H9 (cell line): ENCODE measurements around the gene NCOA6. TPM values are rescaled to one million over a fixed set of nuclear protein-coding genes. Genes with fewer than 3 reads are reported as not detected.
"Not testable (repeated sequence)": the region's sequence is repeated elsewhere in the genome, so short reads cannot be mapped to it uniquely, and the experiment has no call there.

Experiments used
- DNase-seq: peaks from one replicate; pipeline ENCODE4 v3.0.0-alpha.2; 2017
- H2AFZ ChIP-seq: one replicate; pipeline ENCODE4 v1.6.1; 2013; ENCODE audit warnings: mild to moderate bottlenecking, low read length, control low read depth, moderate library complexity
- H2AK5ac ChIP-seq: 2 replicates; pipeline ENCODE4 v1.6.1; 2013; ENCODE audit warnings: low read length, control low read depth, mixed read lengths; ENCODE audit not compliant: insufficient read length
- H2BK120ac ChIP-seq: one replicate; pipeline ENCODE4 v1.6.1; 2013; ENCODE audit warnings: low read depth, mild to moderate bottlenecking, low read length, control low read depth, inconsistent platforms; ENCODE audit not compliant: poor library complexity, severe bottlenecking
- H2BK12ac ChIP-seq: 2 replicates; pipeline ENCODE4 v1.6.1; 2013; ENCODE audit warnings: low read length, control low read depth, mixed read lengths, low read depth; ENCODE audit not compliant: insufficient read length
- H2BK15ac ChIP-seq: 2 replicates; pipeline ENCODE4 v1.6.1; 2013; ENCODE audit warnings: low read depth, low read length, control low read depth
- H2BK20ac ChIP-seq: one replicate; pipeline ENCODE4 v1.6.1; 2013; ENCODE audit warnings: low read depth, mild to moderate bottlenecking, low read length, control low read depth, inconsistent platforms; ENCODE audit not compliant: poor library complexity, severe bottlenecking
- H2BK5ac ChIP-seq: 2 replicates; pipeline ENCODE4 v1.6.1; 2013; ENCODE audit warnings: low read length, control low read depth, mixed read lengths; ENCODE audit not compliant: insufficient read length
- H3K14ac ChIP-seq: 2 replicates; pipeline ENCODE4 v1.6.1; 2013; ENCODE audit warnings: low read length, control low read depth; ENCODE audit not compliant: insufficient read depth
- H3K18ac ChIP-seq: 2 replicates; pipeline ENCODE4 v1.6.1; 2013; ENCODE audit warnings: low read depth, mild to moderate bottlenecking, mixed read lengths, low read length, control low read depth; ENCODE audit not compliant: insufficient read length
- H3K23ac ChIP-seq: 2 replicates; pipeline ENCODE4 v1.6.1; 2013; ENCODE audit warnings: low read length, control low read depth, mixed read lengths, low read depth; ENCODE audit not compliant: insufficient read length
- H3K23me2 ChIP-seq: 2 replicates; pipeline ENCODE4 v1.6.1; 2013; ENCODE audit warnings: low read depth, mild to moderate bottlenecking, mixed read lengths, low read length, control low read depth; ENCODE audit not compliant: insufficient read length, poor library complexity, severe bottlenecking
- H3K27ac ChIP-seq: 2 replicates; pipeline ENCODE4 v1.5.1; 2013; ENCODE audit warnings: low read length, control low read depth, mixed read lengths, low read depth; ENCODE audit not compliant: insufficient read length
- H3K27me3 ChIP-seq: 2 replicates; pipeline ENCODE4 v1.6.1; 2013; ENCODE audit warnings: low read length, control low read depth, inconsistent platforms; ENCODE audit not compliant: insufficient read depth
- H3K4ac ChIP-seq: 2 replicates; pipeline ENCODE4 v1.6.1; 2013; ENCODE audit warnings: low read depth, mild to moderate bottlenecking, control low read depth, inconsistent platforms, low read length, moderate library complexity
- H3K4me1 ChIP-seq: 2 replicates; pipeline ENCODE4 v1.6.1; 2013; ENCODE audit warnings: low read length, control low read depth, inconsistent platforms; ENCODE audit not compliant: insufficient read depth
- H3K4me2 ChIP-seq: 2 replicates; pipeline ENCODE4 v1.6.1; 2013; ENCODE audit warnings: low read length, control low read depth, mixed read lengths; ENCODE audit not compliant: insufficient read length, insufficient read depth
- H3K56ac ChIP-seq: 2 replicates; pipeline ENCODE4 v1.6.1; 2013; ENCODE audit warnings: low read depth, mild to moderate bottlenecking, mixed read lengths, low read length, control low read depth; ENCODE audit not compliant: insufficient read length
- H3K79me1 ChIP-seq: 2 replicates; pipeline ENCODE4 v1.6.1; 2013; ENCODE audit warnings: low read depth, mild to moderate bottlenecking, moderate library complexity, low read length, control low read depth, inconsistent platforms; ENCODE audit not compliant: insufficient read depth, poor library complexity, severe bottlenecking
- H3K79me2 ChIP-seq: 2 replicates; pipeline ENCODE4 v1.6.1; 2013; ENCODE audit warnings: low read length, control low read depth, inconsistent platforms; ENCODE audit not compliant: insufficient read depth
- H3K9ac ChIP-seq: 2 replicates; pipeline ENCODE4 v1.6.1; 2013; ENCODE audit warnings: low read length, control low read depth, mixed read lengths; ENCODE audit not compliant: insufficient read length; ENCODE audit errors: extremely low read depth
- H3K9me3 ChIP-seq: one replicate; pipeline ENCODE4 v1.6.1; 2013; ENCODE audit warnings: low read depth, low read length, inconsistent platforms; ENCODE audit not compliant: control insufficient read depth
- H3T11ph ChIP-seq: one replicate; pipeline ENCODE4 v1.6.1; 2013; ENCODE audit warnings: mild to moderate bottlenecking, low read length, control low read depth, inconsistent platforms
- H4K20me1 ChIP-seq: one replicate; pipeline ENCODE4 v1.6.1; 2013; ENCODE audit not compliant: control insufficient read depth, insufficient read length, insufficient read depth
- H4K5ac ChIP-seq: 2 replicates; pipeline ENCODE4 v1.6.1; 2013; ENCODE audit warnings: low read depth, mild to moderate bottlenecking, mixed read lengths, low read length, control low read depth; ENCODE audit not compliant: insufficient read length
- H4K8ac ChIP-seq: replicated peaks from 2 replicates; pipeline ENCODE4 v1.6.1; 2013; ENCODE audit warnings: low read length, control low read depth, mixed read lengths, low read depth; ENCODE audit not compliant: insufficient read length
- H4K91ac ChIP-seq: 2 replicates; pipeline ENCODE4 v1.6.1; 2013; ENCODE audit warnings: low read depth, mild to moderate bottlenecking, moderate library complexity, mixed read lengths, low read length, control low read depth; ENCODE audit not compliant: insufficient read length
- H3K27ac Mint-ChIP-seq, 3 experiments: 2 replicates in 2 of 3; 3 replicates in 1 of 3; pipeline ENCODE4 v1.8.0; 2020 to 2021; ENCODE audit warnings: mixed read lengths in 3 of 3, mild to moderate bottlenecking in 1 of 3, moderate library complexity in 1 of 3
- H3K27me3 Mint-ChIP-seq: 2 replicates; pipeline ENCODE4 v1.8.0; 2021; ENCODE audit warnings: low read depth, mild to moderate bottlenecking, moderate library complexity, mixed read lengths
- H3K36me3 Mint-ChIP-seq, 3 experiments: 2 replicates in 2 of 3; 3 replicates in 1 of 3; pipeline ENCODE4 v1.8.0; 2020 to 2021; ENCODE audit warnings: low read depth in 3 of 3, mixed read lengths in 3 of 3; ENCODE audit not compliant: insufficient read depth in 1 of 3
- H3K4me1 Mint-ChIP-seq, 2 experiments: 2 replicates each; pipeline ENCODE4 v1.8.0; 2020; ENCODE audit warnings: mixed read lengths in 2 of 2
- H3K4me3 Mint-ChIP-seq, 2 experiments: 2 replicates in 1 of 2; 3 replicates in 1 of 2; pipeline ENCODE4 v1.8.0; 2020 to 2021; ENCODE audit warnings: mild to moderate bottlenecking in 2 of 2, mixed read lengths in 2 of 2, moderate library complexity in 1 of 2
- H3K9me3 Mint-ChIP-seq, 2 experiments: 2 replicates in 1 of 2; 3 replicates in 1 of 2; pipeline ENCODE4 v1.8.0; 2020; ENCODE audit warnings: mild to moderate bottlenecking in 2 of 2, mixed read lengths in 2 of 2, moderate library complexity in 1 of 2
- CTCF ChIP-seq: fragments of 200-600 bp; sonication (generic); conservative IDR thresholded peaks from 3 replicates; pipeline ENCODE4 v1.8.0; 2021; ENCODE audit warnings: antibody characterized with exemption, mild to moderate bottlenecking
- WGBS: extraction: QIAGEN DNeasy Blood & Tissue Kit; methylation state at CpG from one replicate; pipeline ENCODE4 v1.1.7; 2013; ENCODE audit warnings: missing lambda C conversion rate, low lambda C conversion rate, mixed read lengths; ENCODE audit not compliant: insufficient read length; ENCODE audit errors: extremely low coverage; 5-methylcytosine and 5-hydroxymethylcytosine counted together
- total RNA-seq: library from RNA; stranded (reverse); gene quantifications from 2 replicates; pipeline ENCODE4 v1.2.1, GENCODE V29; 2021

Gene NCOA6
- total RNA-seq, 1 experiment from 2014 or later: 23.9 TPM

DNA sequence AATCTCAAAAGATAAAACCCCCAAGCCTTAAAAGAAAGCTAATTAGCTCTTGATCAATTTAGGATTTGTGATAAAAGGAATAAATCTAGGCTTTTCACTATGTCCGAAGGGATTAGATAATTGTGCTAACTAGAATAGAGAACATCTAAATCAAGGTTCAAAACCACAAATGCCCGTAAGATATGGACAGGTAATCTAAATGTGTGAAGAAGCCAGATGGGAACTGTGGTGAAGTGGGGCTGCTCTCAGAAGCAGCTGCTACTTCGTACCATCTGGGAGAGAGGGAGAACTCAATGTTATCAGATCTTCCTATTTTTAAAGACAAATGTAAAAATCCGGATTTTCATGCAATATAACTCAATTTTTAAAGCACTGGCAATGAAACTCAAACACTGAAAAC lies 44.2 kb downstream of the NCOA6 start:
- DNase-seq: no peak
- H3K27me3 ChIP-seq: no peaks in the 10 kb centered on the region
- no CpG with 5 or more reads among the region's 4 CpGs for WGBS

DNA sequence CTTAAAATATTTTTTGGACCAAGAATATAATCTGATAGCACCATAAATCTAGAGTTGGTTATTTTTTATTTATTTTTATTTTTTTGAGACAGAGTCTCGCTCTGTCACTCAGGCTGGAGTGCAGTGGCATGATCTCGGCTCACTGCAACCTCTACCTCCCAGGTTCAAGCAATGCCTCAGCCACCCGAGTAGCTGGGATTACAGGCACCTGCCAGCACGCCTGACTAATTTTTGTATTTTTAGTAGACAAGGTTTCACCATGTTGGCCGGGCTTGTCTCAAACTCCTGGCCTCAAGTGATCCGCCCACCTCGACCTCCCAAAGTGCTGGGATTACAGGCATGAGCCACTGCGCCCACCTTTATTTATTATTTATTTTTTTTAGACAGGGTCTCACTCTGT lies 45.2 kb downstream of the NCOA6 start:
- not testable (repeated sequence) for H3K27ac Mint-ChIP-seq, H2AK5ac ChIP-seq, DNase-seq, H3K14ac ChIP-seq, H3K9ac ChIP-seq, H3K79me2 ChIP-seq, H3K23ac ChIP-seq, H3K23me2 ChIP-seq, H2BK5ac ChIP-seq, H3K4me1 Mint-ChIP-seq, H2BK20ac ChIP-seq, H2AFZ ChIP-seq, H2BK120ac ChIP-seq, H4K8ac ChIP-seq, H3K79me1 ChIP-seq, H3K27me3 ChIP-seq, H3K4me3 Mint-ChIP-seq, H4K91ac ChIP-seq, H3K9me3 Mint-ChIP-seq, H3K56ac ChIP-seq, H2BK12ac ChIP-seq, H3K9me3 ChIP-seq, H4K20me1 ChIP-seq, H3K18ac ChIP-seq, H3K27me3 Mint-ChIP-seq, H3K27ac ChIP-seq, H3K4me1 ChIP-seq, H3K4me2 ChIP-seq, H4K5ac ChIP-seq, H3K4ac ChIP-seq, H3T11ph ChIP-seq, H2BK15ac ChIP-seq
- no CpG with 5 or more reads among the region's 8 CpGs for WGBS
- peaks cover 0 to 19% (median 4%) of the 10 kb centered on the region in 3 experiments; a peak in 3 of 7 replicates for H3K36me3 Mint-ChIP-seq

More for the DNA sequence above, 44.2 kb downstream of the NCOA6 start:
- Histone ChIP-seq H3K4ac (no peak overlapping the region), H2BK120ac (no peak overlapping the region), H3K9ac (no peak overlapping the region), H3K14ac (no peak overlapping the region), H2BK15ac (no peak overlapping the region), H3K23me2 (no peaks in the 10 kb centered on the region), H3K23ac (no peak overlapping the region), H3K56ac (no peak overlapping the region), H4K8ac (no peak overlapping the region), H3K18ac (no peak overlapping the region), H3T11ph (no peak overlapping the region), H4K5ac (no peak overlapping the region), H2BK5ac (no peak overlapping the region), H3K4me2 (no peak overlapping the region), H2BK20ac (no peak overlapping the region), H3K79me2 (no peaks in the 10 kb centered on the region), H3K9me3 (no peaks in the 10 kb centered on the region), H4K20me1 (no peaks in the 10 kb centered on the region), H3K27ac (no peak overlapping the region), H2BK12ac (no peak overlapping the region), H3K4me1 (no peaks in the 10 kb centered on the region), H2AK5ac (no peak overlapping the region), H3K79me1 (no peaks in the 10 kb centered on the region), H2AFZ (no peak overlapping the region), H4K91ac (no peak overlapping the region)
- no peak for TF ChIP-seq CTCF
- peaks cover 0 to 10% (median 4%) of the 10 kb centered on the region in 3 experiments; a peak in 3 of 7 replicates for H3K36me3 Mint-ChIP-seq
- no peaks in the 10 kb centered on the region for H3K27me3 Mint-ChIP-seq
- H3K4me1 Mint-ChIP-seq: no peaks in the 10 kb centered on the region
- no peaks in the 10 kb centered on the region for H3K9me3 Mint-ChIP-seq
- no peak overlapping the region for H3K27ac Mint-ChIP-seq
- H3K4me3 Mint-ChIP-seq: no peak overlapping the region
